Fibroblast of skin of back (primary cell): Measurements from ENCODE around the gene DAGLA.

Experiments
- DNase-seq: peaks from one replicate; pipeline ENCODE4 v3.0.0-alpha.2; 2013

Gene DAGLA

GRCh38 chr11:61730240-61730994 is 50.2 kb downstream of the DAGLA start:
- no peak for DNase-seq

GRCh38 chr11:61731211-61731951 is 51.2 kb downstream of the DAGLA start:
- DNase-seq, result no peak

GRCh38 chr11:61731952-61732675 is 51.9 kb downstream of the DAGLA start:
- DNase-seq, result no peak

DNA sequence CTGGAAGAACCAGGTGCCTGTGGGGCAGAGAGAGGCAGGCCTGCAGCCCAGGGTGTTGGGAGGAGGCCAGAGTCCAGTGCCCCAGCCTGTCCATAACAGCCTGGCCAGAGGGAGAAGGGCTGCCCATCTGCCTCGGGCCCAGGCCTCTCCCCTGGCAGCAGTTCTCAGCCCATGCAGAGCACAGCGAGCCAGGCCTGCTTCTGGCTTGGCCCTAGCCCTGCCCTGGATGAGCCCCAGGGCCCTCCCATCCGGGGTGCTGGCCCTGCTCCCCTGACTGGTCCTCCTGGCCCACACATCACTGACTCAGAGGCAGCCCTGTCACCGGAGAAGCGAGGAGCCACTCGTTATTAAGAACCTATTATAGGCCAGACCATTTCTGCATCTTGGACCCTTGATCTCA is 52.5 kb downstream of the DAGLA start:
- no peak for DNase-seq

GRCh38 chr11:61733120-61733978 is 53.2 kb downstream of the DAGLA start:
- peak; percentile 75 for DNase-seq

DNA sequence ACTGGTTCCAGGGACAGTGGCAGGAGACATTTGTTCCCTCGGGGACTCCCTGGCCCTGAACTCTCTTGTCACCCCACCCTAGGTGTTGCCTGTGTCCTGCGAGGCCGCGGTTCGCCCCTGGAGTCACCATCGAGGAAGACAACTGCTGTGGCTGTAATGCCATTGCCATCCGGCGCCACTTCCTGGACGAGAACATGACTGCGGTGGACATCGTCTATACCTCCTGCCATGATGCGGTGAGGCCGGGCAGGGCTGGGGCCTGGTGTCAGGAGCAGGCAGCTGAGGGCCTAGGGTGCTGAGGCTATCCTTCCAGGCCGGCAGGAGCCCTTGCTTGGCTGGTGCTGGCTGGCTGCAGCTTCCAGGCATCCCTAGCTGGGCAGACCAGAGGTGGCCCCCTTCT is 54.6 kb downstream of the DAGLA start:
- no peak for DNase-seq

GRCh38 chr11:61735391-61735790 is 55.2 kb downstream of the DAGLA start:
- DNase-seq, result no peak

GRCh38 chr11:61736310-61736709 is 56.1 kb downstream of the DAGLA start:
- no peak for DNase-seq

GRCh38 chr11:61737131-61737530 is 56.9 kb downstream of the DAGLA start:
- DNase-seq, result no peak

DNA sequence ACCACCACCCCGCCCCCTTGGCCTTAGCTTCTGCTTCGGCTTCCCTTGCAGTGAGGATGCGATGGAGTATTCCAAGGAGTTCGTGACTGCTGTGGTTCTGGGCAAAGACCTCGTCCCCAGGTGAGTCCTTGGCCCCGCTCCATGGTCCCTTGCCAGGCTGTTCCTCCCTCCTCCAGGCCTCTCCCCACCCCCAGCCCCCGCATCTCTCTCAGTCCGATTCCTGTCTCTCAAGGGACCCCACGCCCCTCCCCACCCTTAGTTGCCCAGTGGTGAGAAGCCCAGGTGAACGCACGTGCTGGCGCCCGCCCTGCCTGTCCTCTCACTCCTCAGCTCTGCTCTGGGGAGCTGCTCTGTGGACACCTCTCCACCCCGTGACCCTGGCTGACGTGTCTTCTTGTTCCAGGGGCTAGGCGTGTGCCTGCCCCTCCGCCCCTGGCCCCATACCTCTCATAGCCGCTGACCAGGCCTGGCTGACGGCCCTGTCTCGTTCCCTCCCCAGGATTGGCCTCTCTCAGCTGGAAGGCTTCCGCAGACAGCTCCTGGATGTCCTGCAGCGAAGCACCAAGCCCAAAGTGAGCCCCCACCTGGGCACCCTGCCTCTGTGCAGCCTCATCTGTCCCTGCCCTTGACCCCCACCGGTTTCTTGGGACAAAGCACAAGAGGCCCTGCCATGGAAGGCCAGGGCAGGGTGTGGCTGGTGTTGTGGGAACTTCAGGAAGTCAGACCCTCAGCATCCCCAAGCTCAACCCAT is 57.6 kb downstream of the DAGLA start:
- DNase-seq, result no peak

GRCh38 chr11:61738776-61739175 is 58.6 kb downstream of the DAGLA start:
- DNase-seq, result no peak

DNA sequence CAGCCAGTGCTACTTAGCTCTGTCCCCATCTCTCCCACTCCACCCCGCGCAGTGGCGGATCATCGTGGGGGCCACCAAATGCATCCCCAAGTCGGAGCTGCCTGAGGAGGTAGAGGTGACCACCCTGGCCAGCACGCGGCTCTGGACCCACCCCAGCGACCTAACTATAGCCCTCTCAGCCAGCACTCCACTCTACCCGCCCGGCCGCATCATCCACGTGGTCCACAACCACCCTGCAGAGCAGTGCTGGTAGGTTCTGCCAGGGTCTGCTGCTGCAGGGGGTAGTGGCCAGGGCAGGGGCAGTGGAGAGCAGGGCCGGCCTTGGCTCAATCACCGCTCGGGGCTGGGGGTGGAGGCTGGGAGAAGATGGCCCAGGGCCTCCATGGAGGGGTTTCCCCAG is 59.2 kb downstream of the DAGLA start:
- no peak for DNase-seq

GRCh38 chr11:61739966-61740365 is 59.8 kb downstream of the DAGLA start:
- no peak for DNase-seq

- no peak for DNase-seq
Observed at GRCh38 chr11:61742391-61742790, 62.2 kb downstream of the DAGLA start.

GRCh38 chr11:61743486-61744095 is 63.4 kb downstream of the DAGLA start:
- no peak for DNase-seq

DNA sequence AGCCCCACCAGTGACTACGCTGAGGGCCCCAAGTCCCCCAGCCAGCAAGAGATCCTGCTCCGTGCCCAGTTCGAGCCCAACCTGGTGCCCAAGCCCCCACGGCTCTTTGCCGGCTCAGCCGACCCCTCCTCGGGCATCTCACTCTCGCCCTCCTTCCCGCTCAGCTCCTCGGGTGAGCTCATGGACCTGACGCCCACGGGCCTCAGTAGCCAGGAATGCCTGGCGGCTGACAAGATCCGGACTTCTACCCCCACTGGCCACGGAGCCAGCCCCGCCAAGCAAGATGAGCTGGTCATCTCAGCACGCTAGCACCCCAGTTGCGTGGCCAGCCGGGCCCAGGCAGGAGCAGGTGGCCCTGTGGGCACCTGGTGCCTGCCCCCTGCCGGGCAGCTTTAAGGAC is 64.0 kb downstream of the DAGLA start:
- DNase-seq, result no peak

- no peak for DNase-seq
Observed at GRCh38 chr11:61744609-61745156, 64.5 kb downstream of the DAGLA start.

DNA sequence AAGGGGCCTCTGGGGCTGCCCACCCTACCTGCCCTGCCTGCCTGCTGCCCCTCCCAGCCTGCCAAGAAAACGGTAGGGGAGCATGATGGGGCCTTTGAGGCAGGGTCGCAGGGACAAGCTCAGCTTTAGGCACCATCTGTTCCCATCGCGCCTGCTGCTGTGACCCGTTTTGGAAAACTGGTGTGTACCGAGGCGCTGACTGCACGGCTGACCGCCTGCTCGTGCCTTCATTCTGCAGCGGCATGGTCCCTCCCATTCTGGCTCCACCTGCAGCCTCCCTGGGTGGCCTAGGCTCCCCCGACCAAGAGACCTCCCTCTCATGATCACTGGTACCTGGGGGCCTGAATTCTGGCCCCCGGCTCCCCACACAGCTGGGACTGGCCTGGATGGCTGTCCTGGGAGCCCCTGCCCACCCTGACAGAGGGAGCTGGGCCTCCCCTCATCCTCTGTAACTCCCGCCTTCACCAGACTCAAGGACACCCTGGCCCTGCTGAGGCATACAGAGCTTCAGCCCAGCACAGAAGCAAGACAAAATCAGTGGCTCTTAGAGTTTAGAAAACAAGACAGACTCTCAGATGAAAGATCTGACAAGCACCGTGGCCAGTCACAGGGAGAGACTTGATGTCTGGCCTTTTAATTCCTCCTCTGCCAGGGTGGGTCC is 65.7 kb downstream of the DAGLA start:
- DNase-seq, result no peak

- DNase-seq, result no peak
Observed at GRCh38 chr11:61746442-61747191, 66.4 kb downstream of the DAGLA start.
